Mesenchymal stem cell (in vitro differentiated cells and primary cell): ENCODE measurements around the gene PDE3B.
"Not testable (repeated sequence)": the region's sequence is repeated elsewhere in the genome, so short reads cannot be mapped to it uniquely, and the experiment has no call there.

Experiments
- DNase-seq: peaks from one replicate; pipeline ENCODE4 v3.0.0-alpha.2; 2013
- H2AFZ ChIP-seq: one replicate; pipeline ENCODE4 v1.6.1; 2013; ENCODE audit warnings: low read depth, mild to moderate bottlenecking, control low read depth, inconsistent platforms, low read length, moderate library complexity
- H2AK5ac ChIP-seq: 2 replicates; pipeline ENCODE4 v1.6.1; 2013; ENCODE audit warnings: low read length, moderate library complexity, mild to moderate bottlenecking, inconsistent platforms; ENCODE audit not compliant: severe bottlenecking
- H2BK120ac ChIP-seq: one replicate; pipeline ENCODE4 v1.6.1; 2013; ENCODE audit warnings: low read depth, mild to moderate bottlenecking, inconsistent platforms, low read length, moderate library complexity
- H2BK12ac ChIP-seq, 2 experiments: one replicate each; pipeline ENCODE4 v1.6.1; 2013; ENCODE audit warnings: inconsistent platforms in 2 of 2, low read length in 2 of 2, mild to moderate bottlenecking in 2 of 2, moderate library complexity in 2 of 2, control low read depth in 1 of 2
- H2BK15ac ChIP-seq: one replicate; pipeline ENCODE4 v1.6.1; 2013; ENCODE audit warnings: mild to moderate bottlenecking, low read depth, inconsistent platforms; ENCODE audit not compliant: poor library complexity, severe bottlenecking
- H2BK5ac ChIP-seq: 2 replicates; pipeline ENCODE4 v1.6.1; 2013; ENCODE audit warnings: low read depth, mild to moderate bottlenecking, low read length, control low read depth, inconsistent platforms; ENCODE audit not compliant: poor library complexity, severe bottlenecking
- H3K14ac ChIP-seq, 2 experiments: one replicate each; pipeline ENCODE4 v1.6.1; 2013; ENCODE audit warnings: inconsistent platforms in 2 of 2, low read length in 2 of 2, control low read depth in 1 of 2, mild to moderate bottlenecking in 1 of 2, moderate library complexity in 1 of 2
- H3K18ac ChIP-seq, 2 experiments: one replicate each; pipeline ENCODE4 v1.6.1; 2013; ENCODE audit warnings: inconsistent platforms in 2 of 2, low read length in 2 of 2, control low read depth in 1 of 2, low read depth in 1 of 2, mild to moderate bottlenecking in 1 of 2
- H3K23ac ChIP-seq, 2 experiments: one replicate each; pipeline ENCODE4 v1.6.1; 2013; ENCODE audit warnings: inconsistent platforms in 2 of 2, low read length in 2 of 2, mild to moderate bottlenecking in 2 of 2, moderate library complexity in 2 of 2, control low read depth in 1 of 2
- H3K27ac ChIP-seq: 2 replicates; pipeline ENCODE4 v1.5.1; 2013; ENCODE audit warnings: mild to moderate bottlenecking, moderate library complexity, low read length, control low read depth, inconsistent platforms; ENCODE audit not compliant: poor library complexity, severe bottlenecking
- H3K27me3 ChIP-seq, 2 experiments: 2 replicates each; pipeline versions ENCODE4 v1.6.1 to v1.7.0; 2013; ENCODE audit warnings: low read length in 2 of 2, mild to moderate bottlenecking in 2 of 2, moderate library complexity in 2 of 2, control low read depth in 1 of 2, inconsistent platforms in 1 of 2; ENCODE audit not compliant: control insufficient read depth in 1 of 2, insufficient read depth in 1 of 2
- H3K36me3 ChIP-seq, 2 experiments: 2 replicates each; pipeline versions ENCODE4 v1.6.1 to v1.7.0; 2013; ENCODE audit warnings: low read length in 2 of 2, control low read depth in 1 of 2, inconsistent platforms in 1 of 2, low read depth in 1 of 2, mild to moderate bottlenecking in 1 of 2; ENCODE audit not compliant: insufficient read depth in 2 of 2, control insufficient read depth in 1 of 2
- H3K4ac ChIP-seq, 2 experiments: one replicate each; pipeline ENCODE4 v1.6.1; 2013; ENCODE audit warnings: inconsistent platforms in 2 of 2, low read length in 2 of 2, mild to moderate bottlenecking in 2 of 2, moderate library complexity in 2 of 2, control low read depth in 1 of 2, low read depth in 1 of 2
- H3K4me1 ChIP-seq: 2 replicates; pipeline ENCODE4 v1.6.1; 2013; ENCODE audit warnings: low read depth, low read length, control low read depth; ENCODE audit not compliant: control insufficient read depth, insufficient read depth
- H3K4me2 ChIP-seq: 2 replicates; pipeline ENCODE4 v1.6.1; 2013; ENCODE audit warnings: low read length, mild to moderate bottlenecking, inconsistent platforms; ENCODE audit not compliant: poor library complexity, severe bottlenecking
- H3K4me3 ChIP-seq, 2 experiments: 2 replicates each; pipeline versions ENCODE4 v1.5.1 to v1.7.0; 2013; ENCODE audit warnings: low read length in 2 of 2, mild to moderate bottlenecking in 2 of 2, control low read depth in 1 of 2, low read depth in 1 of 2; ENCODE audit not compliant: insufficient read depth in 1 of 2
- H3K79me1 ChIP-seq: replicated peaks from 2 replicates; pipeline ENCODE4 v1.6.1; 2013; ENCODE audit warnings: mild to moderate bottlenecking, control low read depth, low read length, inconsistent platforms; ENCODE audit not compliant: poor library complexity, severe bottlenecking
- H3K9ac ChIP-seq: 2 replicates; pipeline ENCODE4 v1.7.0; 2013; ENCODE audit warnings: mild to moderate bottlenecking, low read length, moderate library complexity
- H3K9me3 ChIP-seq: 2 replicates; pipeline ENCODE4 v1.7.0; 2013; ENCODE audit warnings: mild to moderate bottlenecking, low read length; ENCODE audit not compliant: control insufficient read depth
- H4K8ac ChIP-seq: one replicate; pipeline ENCODE4 v1.6.1; 2013; ENCODE audit warnings: inconsistent platforms, mild to moderate bottlenecking, low read length, moderate library complexity
- H4K91ac ChIP-seq: one replicate; pipeline ENCODE4 v1.6.1; 2013; ENCODE audit warnings: mild to moderate bottlenecking, low read length, inconsistent platforms
- WGBS: methylation state at CpG from one replicate; pipeline ENCODE4 v1.1.7; 2013; ENCODE audit warnings: mixed read lengths; 5-methylcytosine and 5-hydroxymethylcytosine counted together

The PDE3B gene

DNA sequence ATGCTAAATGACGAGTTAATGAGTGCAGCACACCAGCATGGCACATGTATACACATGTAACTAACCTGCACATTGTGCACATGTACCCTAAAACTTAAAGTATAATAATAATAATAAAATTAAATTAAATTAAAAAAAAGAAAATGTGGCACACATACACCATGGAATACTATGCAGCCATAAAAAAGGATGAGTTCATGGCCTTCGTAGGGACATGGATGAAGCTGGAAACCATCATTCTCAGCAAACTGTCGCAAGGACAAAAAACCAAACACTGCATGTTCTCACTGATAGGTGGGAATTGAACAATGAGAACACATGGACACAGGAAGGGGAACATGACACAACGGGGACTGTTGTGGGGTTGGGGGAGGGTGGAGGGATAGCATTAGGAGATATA, 23.7 kb downstream of the PDE3B start:
- H3K14ac ChIP-seq, H3K27ac ChIP-seq, H2BK120ac ChIP-seq, H3K23ac ChIP-seq, DNase-seq, H3K4ac ChIP-seq, H4K91ac ChIP-seq, H3K4me2 ChIP-seq, H3K9ac ChIP-seq, H3K9me3 ChIP-seq, H3K4me3 ChIP-seq, H4K8ac ChIP-seq, H2AK5ac ChIP-seq, H2BK15ac ChIP-seq, H3K4me1 ChIP-seq, H3K18ac ChIP-seq, H3K79me1 ChIP-seq, H2AFZ ChIP-seq, H3K36me3 ChIP-seq, H3K27me3 ChIP-seq, H2BK12ac ChIP-seq, H2BK5ac ChIP-seq: not testable (repeated sequence)
- WGBS: 90% methylated on average over 2 of the region's 4 CpGs

DNA sequence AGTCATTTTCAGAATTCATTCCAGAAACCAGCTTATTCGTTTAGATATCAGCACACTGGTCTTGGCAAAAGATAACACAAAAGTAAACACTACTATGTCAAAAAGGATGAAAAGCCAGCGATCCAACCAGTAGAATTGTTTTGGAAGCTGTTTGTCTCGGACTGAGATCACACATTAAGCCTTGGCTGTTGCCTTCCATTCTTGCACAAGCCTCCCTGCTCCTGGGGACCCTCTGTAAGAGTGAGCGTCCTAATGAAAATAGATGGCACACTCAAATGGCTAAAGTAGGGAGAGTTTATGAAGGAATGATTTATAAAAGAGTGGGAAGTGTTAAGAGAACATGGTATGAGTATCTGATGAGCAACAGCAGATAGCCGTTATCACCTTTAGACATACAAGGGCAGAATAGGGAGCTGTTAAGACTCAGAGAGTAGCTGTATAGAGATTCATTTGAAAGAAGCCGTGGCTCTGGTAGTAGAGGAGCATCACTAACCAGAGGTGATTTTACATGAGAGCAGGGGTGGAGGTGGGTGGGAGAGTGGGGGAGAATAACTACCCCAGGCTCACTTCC, 25.2 kb downstream of the PDE3B start:
- H3K23ac ChIP-seq: no peak overlapping the region
- H3K18ac ChIP-seq: no peak overlapping the region
- H3K4me1 ChIP-seq: no peaks in the 10 kb centered on the region
- no peak overlapping the region for H2BK120ac ChIP-seq
- H3K9ac ChIP-seq: no peak overlapping the region
- no peak overlapping the region for H3K14ac ChIP-seq
- no peak overlapping the region for H3K4me2 ChIP-seq
- H2BK12ac ChIP-seq: no peak overlapping the region
- no peak overlapping the region for H3K27ac ChIP-seq
- H2BK15ac ChIP-seq: no peak overlapping the region
- H4K8ac ChIP-seq: no peak overlapping the region
- no peak overlapping the region for H3K4ac ChIP-seq
- no peaks in the 10 kb centered on the region for H3K27me3 ChIP-seq
- H3K79me1 ChIP-seq: no peaks in the 10 kb centered on the region
- H2AFZ ChIP-seq: no peak overlapping the region
- H2AK5ac ChIP-seq: no peak overlapping the region
- no peak for DNase-seq
- H4K91ac ChIP-seq: no peak overlapping the region
- 82% methylated on average over 6 of the region's 6 CpGs for WGBS
- H3K36me3 ChIP-seq: no peaks in the 10 kb centered on the region
- no peaks in the 10 kb centered on the region for H3K9me3 ChIP-seq
- no peak overlapping the region for H2BK5ac ChIP-seq
- H3K4me3 ChIP-seq: no peak overlapping the region

DNA sequence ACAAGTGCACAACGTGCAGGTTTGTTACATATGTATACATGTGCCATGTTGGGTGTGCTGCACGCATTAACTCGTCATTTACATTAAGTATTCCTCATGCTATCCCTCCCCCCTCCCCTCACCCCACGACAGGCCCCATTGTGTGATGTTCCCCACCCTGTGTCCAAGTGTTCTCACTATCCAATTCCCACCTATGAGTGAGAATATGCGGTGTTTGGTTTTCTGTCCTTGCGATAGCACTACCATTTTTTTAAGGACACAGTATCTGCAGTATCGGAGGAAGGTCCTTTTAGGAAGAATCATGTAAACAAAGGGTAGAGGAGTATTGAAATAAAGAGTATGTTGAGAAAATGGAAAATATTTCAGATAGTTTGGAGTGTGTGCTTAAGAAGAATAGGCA, 25.9 kb downstream of the PDE3B start:
- Histone ChIP-seq H4K91ac (no peak overlapping the region), H3K79me1 (no peaks in the 10 kb centered on the region), H3K4me2 (no peak overlapping the region), H3K9ac (no peak overlapping the region), H3K4ac (no peak overlapping the region), H2BK5ac (no peak overlapping the region), H3K14ac (no peak overlapping the region), H2BK120ac (no peak overlapping the region), H2BK12ac (no peak overlapping the region), H4K8ac (no peak overlapping the region), H3K27ac (no peak overlapping the region), H3K23ac (no peak overlapping the region), H3K4me3 (no peak overlapping the region), H3K18ac (no peak overlapping the region), H3K27me3 (no peaks in the 10 kb centered on the region), H2AK5ac (no peak overlapping the region), H3K36me3 (no peaks in the 10 kb centered on the region), H2AFZ (no peak overlapping the region), H3K9me3 (no peaks in the 10 kb centered on the region), H2BK15ac (no peak overlapping the region), H3K4me1 (no peaks in the 10 kb centered on the region)
- 82% methylated on average over 7 of the region's 7 CpGs for WGBS
- DNase-seq: no peak

DNA sequence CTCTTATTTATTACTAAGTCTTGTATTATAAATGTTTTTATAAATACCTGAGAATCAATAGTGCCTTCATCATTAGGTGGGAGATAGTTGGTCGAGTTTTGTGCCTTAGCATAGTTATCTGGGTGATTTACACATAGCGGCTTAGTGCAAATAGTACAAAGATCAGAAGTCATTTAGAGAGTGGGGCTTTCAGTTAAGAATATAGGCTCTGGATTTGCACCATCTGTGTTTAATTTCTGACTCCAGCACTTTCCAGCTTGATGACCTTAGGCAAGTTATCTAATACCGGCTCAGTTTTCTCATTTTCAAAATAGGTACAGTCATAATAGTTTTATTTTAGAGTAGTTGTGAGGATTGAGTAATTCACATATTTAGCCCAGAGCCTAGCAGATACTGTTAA, 26.4 kb downstream of the PDE3B start:
- Histone ChIP-seq H2AFZ (no peak overlapping the region), H3K36me3 (no peaks in the 10 kb centered on the region), H2BK15ac (no peak overlapping the region), H3K9me3 (no peaks in the 10 kb centered on the region), H3K4me1 (no peaks in the 10 kb centered on the region), H3K18ac (no peak overlapping the region), H3K4ac (no peak overlapping the region), H3K27ac (no peak overlapping the region), H2BK12ac (no peak overlapping the region), H2BK120ac (no peak overlapping the region), H2BK5ac (no peak overlapping the region), H3K79me1 (no peaks in the 10 kb centered on the region), H3K23ac (no peak overlapping the region), H4K91ac (no peak overlapping the region), H3K4me3 (no peak overlapping the region), H3K27me3 (no peaks in the 10 kb centered on the region), H3K9ac (no peak overlapping the region), H3K14ac (no peak overlapping the region), H3K4me2 (no peak overlapping the region), H4K8ac (no peak overlapping the region), H2AK5ac (no peak overlapping the region)
- 88% methylated on average over 2 of the region's 3 CpGs for WGBS
- no peak for DNase-seq
